NCI-H2196 (cell line): ENCODE measurements around the gene ZNF740.
A peak's percentile ranks its signal among the peaks of the same experiment; 100 is the strongest.

Source experiments
- DNase-seq: peaks from one replicate; lab custom pipeline; 2025; ENCODE audit not compliant: unreplicated experiment; lab: John Stamatoyannopoulos, UW

The ZNF740 gene

DNA sequence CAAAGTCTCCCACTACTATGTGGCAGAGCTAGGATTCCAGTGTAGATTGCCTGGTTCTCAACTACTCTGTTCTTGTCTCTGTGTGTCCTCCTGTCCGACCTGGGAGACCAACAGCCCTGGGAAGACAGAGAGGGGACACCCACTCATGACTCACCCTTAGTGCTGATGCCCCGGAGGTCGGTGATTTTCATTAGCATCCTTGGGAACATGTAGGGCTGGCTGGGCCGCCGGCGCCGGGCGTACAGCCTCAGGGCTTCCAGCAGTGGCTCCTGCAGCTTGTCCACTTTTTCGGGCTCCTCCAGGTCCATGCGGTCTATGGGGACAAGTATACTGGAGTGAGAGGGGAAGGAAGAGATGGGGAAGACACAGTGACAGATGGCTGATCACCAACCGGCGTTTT lies 32.4 kb downstream of the ZNF740 start:
- DNase-seq: no peak

DNA sequence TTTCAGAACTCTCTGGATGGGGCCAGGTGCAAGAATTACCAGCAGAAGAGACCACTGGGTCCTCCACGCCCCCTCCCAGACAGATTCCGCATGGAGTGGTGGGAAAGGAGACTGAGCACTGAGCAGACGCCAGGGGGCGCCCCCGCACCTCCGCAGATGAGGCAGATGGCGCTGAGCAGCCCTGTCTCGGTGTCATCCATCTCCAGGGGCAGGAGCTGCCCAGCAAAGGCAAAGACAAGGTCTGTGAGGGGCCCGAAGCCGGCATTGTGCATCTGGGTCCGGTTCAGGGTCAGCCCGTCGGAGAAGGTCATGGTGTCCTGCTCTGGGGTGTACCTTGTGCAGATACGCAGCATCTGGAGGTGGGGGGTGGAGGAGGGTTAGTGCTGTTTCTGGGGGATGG lies 32.8 kb downstream of the ZNF740 start:
- DNase-seq: peak; percentile 84

DNA sequence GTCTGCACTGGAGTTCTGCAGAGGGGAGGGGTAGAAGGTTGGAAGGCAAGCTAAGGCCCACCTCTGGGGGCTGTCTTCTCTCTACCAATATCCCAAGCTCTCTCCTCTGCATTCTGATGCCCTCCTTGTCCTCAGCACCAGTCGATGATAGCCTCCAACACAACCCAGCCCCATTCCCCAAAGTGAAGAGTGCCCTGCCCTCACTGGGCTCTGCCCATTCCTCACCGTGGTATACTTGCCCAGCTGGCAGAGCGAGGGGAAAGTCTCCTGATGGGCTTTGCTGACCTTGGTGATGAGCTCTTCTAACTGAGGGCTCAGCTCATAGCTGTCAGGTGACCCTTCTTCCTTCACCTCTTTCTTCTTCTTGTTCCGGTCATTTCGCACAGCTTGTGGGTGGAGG lies 33.7 kb downstream of the ZNF740 start:
- no peak for DNase-seq

DNA sequence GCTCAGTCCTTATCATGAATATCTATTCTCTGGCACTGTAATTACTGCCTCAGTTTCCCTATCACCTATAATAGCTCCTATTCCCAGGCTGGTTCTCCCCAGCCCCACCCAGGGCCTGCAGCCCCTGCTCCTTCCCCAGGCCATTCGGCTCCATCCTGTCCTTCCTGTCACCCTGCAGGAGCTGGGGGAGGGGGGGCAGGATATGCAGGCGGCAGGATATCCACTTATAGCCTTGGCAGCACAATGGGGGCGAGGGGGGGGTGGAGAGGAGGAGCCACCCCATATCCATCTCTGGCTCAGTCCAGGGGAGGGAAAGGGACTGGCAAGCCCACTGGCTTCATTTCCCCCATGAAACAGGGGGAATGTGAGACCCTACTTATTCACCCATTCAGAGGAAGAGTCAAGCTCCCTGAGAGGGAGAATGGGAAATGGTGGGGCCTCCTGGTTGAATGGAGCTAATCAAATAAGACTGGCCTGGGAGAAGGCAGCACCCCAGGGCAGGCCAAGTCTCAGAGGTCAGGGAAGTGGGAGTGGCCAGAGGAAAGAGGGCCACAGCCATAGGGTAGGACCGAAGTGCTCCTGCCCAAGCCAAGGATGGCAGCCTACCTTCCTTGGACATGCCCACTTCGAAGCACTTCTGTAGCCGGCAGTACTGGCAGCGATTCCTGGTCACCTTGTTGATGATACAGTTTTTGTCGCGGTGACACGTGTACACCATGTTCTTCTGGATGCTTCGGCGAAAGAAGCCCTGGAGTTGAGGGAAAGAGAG lies 34.3 kb downstream of the ZNF740 start:
- no peak for DNase-seq

DNA sequence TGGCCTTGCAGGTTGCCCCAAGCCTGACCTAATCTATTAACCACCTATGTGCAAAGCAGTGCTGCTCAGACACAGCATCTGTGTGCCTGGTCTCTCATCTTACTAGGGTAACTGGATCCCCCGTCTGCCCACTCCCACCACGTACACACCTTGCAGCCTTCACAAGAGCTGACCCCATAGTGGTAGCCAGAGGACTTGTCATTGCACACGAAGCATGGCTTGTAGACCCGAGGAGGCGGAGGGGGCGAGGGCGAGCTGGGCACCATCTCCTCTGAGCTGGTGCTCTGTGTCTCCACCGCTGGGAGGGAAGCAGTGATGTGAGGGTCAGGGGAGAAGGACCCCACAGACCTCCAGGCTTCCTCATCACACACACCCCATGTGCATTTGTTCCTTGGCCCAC lies 35.0 kb downstream of the ZNF740 start:
- no peak for DNase-seq

DNA sequence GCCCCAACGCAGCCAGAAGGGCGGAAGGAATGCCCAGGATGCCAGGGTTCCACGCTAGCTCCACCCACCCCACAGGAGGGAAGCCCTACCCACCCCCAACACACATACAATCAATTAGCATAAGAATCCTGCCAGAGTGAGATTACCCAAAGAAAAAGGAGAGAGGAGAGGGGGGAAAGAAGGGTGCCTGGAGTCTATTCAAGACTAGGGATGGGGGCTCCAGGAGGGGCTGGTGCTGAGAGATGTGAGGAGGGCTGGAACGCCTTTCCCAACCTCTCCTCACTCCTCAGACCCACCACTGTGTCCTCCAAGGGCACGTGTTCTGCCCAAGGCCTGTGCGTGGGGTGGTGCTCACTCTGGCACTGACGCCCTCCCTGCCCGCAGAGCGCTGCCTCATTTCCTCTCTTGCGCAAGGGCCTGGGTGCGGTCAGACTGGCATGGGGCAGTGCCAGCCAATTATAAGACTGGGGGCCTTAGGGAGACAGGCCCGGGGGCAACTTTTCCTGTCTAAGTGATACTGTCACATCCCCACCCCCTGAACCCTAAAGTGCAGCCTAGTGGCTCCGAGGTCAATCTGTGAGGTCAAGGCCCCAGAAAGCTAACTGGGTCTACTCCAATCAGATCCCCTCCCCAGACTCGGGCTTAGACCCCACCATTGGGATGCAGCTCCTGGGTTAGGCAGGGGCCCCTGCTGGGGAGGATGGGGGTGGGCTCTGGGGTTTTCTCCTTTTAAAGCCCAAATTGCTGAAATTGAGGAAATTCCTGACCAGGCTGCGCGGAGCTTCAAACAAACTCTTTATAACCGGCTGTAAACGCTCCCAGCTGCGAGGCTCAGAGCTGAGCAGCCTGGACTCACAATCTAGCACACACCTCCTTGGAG lies 36.8 kb downstream of the ZNF740 start:
- no peak for DNase-seq

DNA sequence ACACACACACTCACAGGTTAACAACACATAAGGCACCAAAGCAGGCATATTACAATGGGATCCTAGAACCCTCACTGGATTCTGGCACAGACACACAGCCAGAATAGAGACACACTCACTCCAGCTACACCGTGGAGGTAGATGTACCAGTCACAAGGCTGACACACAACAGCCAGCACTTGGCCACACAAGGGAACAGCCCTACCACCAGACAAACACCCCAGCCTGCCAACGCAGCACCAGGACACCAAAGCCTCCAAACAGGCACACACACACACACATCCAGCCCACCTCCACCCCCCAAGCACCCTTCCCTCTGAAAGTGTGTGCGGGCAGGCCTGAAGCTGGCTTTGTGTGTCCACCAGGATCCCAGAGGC lies 37.4 kb downstream of the ZNF740 start:
- DNase-seq: no peak

DNA sequence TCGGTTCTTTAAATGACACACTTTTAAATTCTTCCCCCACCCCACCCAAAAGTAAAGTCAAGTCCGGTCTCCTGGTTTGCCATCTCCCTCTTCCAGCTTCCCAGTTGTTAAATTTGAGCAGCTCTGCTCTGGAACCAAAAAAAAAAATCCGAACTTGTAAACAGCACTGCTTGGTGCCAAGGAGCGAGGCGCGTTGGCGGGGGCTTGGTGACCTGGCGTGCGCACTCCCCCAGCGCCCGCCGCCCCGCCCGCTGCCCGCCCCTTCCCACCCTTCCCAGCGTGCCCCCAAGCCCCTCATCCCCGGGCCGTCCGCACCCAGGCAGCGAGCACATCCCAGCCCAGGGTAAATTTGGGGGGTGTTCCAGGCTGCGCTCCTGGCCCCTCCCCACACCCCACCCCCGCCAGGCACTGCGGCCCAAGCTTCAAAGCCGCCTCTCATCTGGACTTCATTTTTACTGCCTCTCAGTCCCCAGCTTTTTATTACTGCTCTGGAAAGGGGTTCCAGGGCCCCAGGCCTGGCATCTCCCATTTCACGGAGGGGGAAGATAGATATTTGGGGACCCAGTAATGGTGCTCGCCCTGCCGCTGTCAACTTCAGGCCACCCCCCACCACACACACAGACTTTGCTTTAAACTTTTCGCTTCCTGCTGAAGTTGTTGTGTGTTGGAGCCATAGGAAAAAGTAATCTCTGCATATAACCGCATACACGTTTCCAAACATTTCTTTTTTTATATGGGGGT lies 38.2 kb downstream of the ZNF740 start:
- DNase-seq: no peak

DNA sequence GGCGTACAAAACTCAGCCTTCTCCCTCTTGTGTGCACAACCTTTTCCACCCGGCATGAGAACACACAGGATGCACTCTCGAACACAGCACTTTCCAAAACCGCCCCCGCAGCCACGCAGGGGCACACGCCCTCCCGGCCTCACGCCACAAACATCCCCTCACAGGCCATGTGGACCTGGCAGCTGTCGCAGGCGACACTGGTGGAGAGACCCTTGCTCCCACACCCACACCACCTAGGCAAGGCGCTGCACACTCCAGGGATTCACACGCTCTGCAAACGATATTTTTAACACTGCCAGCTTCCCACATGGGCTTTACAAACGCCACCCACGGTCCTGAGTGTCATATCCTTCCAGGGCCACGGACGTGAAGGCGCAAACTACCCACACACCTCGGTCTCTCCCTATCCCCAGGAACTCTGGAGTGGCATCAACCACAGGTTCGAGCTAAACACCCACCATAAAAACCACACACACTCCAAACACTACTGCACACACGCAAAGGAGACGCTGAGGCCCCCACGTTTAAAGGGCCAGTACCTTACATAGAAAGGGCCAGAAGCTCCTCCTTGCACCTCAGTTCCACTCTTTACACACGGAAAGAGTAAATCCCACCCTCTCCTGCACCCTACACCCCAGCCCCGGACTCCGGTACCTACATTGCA lies 38.9 kb downstream of the ZNF740 start:
- DNase-seq: no peak

DNA sequence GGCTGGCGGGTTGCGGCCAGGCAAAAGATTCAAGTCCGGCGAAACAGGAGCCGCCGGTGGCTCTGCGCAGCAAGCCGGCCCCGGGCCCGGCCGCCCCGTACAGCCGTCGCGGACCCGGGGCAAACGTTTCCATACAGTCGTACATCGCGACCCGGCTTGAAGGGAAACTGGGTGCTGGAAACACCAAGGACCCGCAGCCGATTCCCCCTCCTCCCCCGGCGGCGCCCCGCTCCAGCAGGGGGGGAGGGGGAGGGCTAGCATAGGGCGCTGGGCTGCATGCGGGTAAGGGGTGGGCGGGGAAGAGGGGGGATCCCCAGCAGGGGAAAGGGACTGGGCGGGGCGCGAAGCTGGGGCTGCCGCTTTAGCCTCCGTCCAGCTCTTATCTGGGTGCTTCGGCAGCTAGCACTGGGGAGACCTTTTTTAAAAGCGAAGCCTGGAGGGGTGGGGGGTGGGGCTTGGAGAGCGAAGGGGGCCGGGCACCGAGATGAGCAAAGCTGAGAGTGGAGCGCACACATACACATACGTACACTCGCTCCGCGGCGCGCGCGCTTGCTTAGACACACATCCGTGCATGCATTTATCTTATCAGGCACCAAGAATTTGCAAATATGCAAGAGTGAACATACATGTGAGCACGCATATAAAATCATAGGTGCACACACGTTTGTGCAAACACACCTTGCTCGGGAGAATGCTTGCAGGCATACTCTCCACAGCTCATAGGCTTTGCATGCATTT lies 39.6 kb downstream of the ZNF740 start:
- DNase-seq: peak; percentile 34

DNA sequence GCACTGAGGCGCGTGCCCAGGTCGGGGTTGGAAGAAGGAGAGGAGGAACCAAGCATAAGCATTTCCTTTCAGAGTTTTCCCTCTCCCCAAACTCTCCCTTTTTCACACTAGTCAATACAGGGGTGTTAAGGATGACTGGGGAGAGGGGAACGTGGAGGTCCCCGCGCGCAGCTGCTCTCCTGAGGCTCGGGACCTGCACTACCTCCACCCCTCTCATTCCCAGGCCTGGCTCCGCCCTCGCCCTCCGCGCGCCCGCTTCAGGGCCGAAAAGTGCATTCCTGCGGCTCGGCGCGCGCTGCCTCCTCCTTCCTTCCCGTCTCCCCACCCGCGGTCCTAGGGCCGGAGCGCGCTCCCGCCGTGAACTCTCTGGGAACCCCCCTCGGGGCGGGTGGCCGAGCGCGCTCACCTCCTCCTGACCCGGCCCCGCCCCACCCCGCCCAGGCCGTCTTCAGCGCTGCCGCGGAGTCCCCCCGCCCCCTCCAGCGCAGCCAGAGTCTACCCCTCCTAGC lies 40.2 kb downstream of the ZNF740 start:
- peak; percentile 97 for DNase-seq

DNA sequence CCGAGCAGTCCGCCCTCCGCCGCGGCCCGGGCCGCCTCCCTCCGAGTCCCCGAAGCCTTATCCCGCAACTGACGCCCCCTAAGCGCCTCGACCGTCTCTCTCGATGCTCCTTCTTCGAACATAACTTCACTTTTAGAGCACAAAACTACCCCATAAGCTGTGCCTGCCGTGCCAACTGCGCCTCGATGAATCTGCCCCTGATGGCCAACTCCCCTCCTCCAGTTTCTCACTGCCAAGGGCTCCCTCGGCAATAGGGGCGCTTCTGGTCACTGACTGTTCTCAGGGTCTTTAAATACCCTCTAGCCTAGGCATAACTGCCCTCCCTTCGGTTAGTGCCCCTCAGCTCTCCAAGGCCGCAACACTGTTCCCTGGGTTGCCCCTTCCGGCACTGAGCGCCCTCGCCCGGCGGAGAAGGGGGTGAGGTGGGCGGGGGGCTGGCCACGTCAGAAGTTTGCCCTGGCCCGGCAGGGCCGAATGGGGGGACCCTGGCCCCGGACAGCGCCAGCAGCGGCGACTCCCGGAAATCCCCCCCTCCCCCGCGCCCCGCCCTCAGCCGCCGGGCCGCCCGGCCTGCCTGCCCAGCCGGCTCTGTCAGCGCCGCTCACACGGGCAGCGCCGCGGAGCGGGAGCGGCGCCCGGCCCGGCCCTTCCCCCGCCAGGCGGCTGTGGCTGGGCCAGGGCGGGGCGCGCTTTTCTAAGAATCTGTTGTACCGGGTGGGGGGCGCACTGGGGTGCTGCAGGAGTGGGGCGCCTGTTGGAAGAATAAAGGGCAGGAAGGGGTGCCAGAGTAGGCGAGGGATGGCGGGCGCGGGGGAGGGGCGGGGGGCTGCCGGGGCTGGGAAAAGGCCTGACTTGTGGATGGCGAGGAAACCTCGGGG lies 40.9 kb downstream of the ZNF740 start:
- DNase-seq: peak; percentile 60

DNA sequence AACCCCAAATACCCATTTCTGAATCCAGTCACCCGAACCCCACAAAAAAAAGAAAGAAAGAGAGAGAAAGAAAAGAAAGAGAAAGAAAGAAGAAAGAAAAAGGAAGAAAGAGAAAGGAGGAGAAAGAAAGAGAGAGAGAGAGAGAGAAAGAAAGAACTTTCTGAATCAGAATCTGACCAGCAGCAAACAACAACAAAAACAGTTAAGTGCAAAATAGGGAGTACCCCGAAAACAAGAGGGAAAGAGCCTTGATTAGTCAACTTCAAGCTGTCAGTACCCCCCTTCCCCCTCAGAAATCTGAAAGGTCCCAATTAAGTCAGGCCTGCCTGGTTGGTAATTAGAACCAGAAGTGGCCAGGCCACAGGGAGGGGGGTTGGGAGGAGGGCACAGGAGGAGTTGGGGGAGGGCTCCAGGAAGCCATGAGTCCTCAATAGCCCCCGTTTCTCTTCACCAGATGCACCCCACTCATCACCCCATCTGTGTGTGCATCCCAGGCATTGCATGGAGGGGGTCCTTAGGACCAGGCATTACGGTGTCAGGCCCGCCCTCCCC lies 41.7 kb downstream of the ZNF740 start:
- no peak for DNase-seq

DNA sequence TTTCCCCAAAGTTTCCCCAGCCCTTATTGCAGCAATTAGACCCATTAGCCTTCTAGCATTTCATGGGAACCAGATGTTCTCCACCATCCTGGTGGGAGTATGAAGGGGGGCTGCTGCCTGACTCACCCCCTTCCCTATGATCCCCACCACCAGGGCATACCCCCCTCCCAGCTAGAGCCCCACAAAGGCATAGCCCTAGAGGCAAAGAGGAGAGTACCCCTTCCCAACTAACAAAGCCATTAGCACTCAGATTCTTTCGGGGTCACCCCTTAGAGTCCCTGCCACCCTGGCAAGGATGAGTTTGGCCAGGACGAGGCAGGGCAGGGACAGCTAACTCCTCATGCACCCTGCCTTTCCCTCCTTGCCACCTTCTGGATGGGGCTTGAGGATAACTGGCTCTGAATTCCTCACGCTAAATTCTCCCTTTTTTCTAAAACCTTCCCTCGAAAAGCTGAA lies 42.3 kb downstream of the ZNF740 start:
- no peak for DNase-seq

DNA sequence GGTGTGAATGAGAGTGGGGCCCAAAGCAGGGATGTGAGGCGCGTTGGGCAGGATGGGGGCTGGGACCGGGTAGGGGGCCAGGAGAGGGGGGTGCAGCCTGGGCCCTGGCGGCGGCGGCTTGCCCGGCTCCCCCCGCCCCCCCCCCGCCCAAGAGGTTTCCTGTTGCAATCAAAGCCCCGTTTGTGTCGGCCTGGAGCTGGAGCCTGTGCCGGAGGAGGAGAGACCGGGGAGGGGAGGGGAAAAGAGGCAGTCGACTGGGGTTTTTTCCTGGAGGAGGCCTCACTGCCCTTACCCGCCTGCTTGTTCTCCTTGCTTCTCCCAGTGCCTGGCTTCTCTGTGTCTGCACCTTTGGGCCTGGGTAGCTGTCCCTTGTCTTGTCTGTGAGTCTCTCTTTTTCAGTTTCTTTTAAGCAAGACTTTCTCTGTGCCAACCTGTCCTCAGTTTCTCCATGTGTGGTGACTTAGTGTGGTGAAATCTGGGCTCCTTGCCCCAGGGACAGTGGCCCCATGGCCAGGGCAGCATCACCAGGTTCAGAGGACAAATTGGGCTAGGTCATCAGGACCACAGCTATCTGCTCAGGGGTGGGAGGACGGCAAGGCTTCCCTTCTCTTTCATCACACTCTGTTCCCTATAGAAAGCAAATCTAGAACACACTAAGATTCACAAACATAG lies 43.0 kb downstream of the ZNF740 start:
- DNase-seq: no peak

DNA sequence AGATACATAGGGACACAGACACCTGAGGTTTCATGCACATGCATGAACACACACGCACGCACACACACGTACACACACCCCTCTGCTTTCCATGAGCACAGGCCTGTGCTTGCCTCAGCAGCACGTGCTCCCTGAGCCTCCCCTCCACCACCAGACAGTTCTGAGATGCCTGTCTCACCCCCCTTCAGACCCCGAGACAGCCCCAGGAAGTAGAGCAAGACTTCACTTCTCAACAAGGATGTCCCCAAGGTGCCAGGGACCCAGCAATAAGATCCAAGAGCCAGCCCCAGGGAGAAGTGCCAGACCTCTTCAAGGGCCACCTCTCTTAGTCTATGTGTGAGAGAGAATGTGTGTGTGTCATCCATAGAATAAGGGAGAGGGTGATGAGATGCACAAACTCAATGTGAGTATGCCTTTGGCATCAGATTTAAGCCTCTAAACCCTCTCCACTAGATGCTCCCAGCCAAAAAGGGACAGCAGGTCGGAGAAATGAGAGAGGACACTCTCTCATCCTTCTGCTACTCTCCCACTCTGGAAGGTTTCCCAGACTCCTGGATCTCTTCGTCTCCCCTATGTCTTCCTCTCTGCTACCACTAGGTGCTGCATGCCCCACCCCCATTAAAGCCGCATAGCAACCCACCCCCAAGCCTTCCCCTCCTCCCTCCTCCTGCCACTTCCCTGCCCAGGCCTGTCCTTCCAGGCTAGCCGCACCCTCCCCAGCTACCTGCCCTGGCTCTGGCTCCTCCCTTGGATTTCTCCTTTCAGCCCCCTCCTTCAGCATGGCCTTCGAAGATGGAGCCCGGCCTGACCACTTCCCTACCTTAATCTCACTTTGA lies 43.8 kb downstream of the ZNF740 start:
- DNase-seq: no peak

DNA sequence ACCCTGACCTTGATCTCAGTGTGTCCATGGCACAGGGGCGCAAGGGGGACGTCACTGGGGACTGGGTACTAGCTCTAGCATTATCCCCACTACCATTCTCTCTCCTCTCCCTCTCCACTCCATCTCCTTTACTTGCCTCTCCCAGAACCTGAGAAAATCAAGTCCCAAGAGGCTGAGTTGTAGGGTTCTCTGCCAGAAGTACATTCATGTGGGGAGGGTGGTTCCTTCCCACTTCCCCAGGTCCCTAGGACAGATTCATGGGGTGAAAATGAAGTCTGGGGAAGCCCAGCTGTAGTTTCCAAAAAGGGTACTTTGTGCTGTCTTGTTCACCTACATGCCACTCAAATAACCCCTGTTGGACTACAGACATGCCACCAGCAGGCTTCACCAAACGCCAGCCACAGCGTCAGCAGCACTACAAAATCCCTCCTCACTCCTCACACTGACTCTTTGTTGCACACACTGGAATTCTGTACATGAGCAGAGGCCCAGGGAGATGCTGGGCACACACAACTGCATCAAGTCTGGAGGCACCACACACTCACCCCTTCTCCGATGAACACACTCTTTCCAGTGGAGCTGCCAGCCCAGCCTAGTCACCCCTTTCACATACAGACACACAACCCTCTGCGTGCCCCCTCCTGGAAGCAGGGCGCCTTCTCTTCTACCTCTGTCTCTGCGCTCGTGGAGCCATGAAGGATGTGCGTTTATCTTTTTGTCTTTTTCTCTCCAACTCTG lies 44.5 kb downstream of the ZNF740 start:
- no peak for DNase-seq
